Testis (tissue), 3 donors: ENCODE results near the gene PSG6. TPM values are rescaled to one million over a fixed set of nuclear protein-coding genes. Genes with fewer than 3 reads are reported as not detected.
"Not testable (repeated sequence)": the region's sequence is repeated elsewhere in the genome, so short reads cannot be mapped to it uniquely, and the experiment has no call there.

ENCODE experiments used
- DNase-seq: peaks from one replicate; pipeline ENCODE4 v3.0.0-alpha.2; 2019
- H3K27ac ChIP-seq, 2 donors: fragments of 200-600 bp; sonication (generic); one replicate each; pipeline ENCODE4 v1.5.1; 2019
- H3K27me3 ChIP-seq: fragments of 200-600 bp; sonication (generic); one replicate; pipeline ENCODE4 v1.5.1; 2019
- H3K36me3 ChIP-seq: fragments of 200-600 bp; sonication (generic); one replicate; pipeline ENCODE4 v1.5.1; 2017; ENCODE audit warnings: low read depth; ENCODE audit errors: missing control alignments
- H3K4me1 ChIP-seq: fragments of 200-600 bp; sonication (generic); one replicate; pipeline ENCODE4 v1.5.1; 2019
- H3K4me3 ChIP-seq, 2 donors: fragments of 200-600 bp; sonication (generic); one replicate each; pipeline ENCODE4 v1.5.1; 2017 to 2019
- H3K9me3 ChIP-seq: fragments of 200-600 bp; sonication (generic); one replicate; pipeline ENCODE4 v1.5.1; 2017
- POLR2A ChIP-seq: fragments of 450-650 bp; IDR thresholded peaks from one replicate; pipeline ENCODE4 v1.6.1; 2017; ENCODE audit warnings: antibody characterized with exemption, mild to moderate bottlenecking, moderate library complexity
- WGBS, 2 donors: methylation state at CpG; one replicate each; pipeline ENCODE4 v1.1.5; 2018; 5-methylcytosine and 5-hydroxymethylcytosine counted together
- intact Hi-C: fragments of 100-400 bp; cut with DNase I; formaldehyde crosslinking; loops from one replicate; pipeline ENCODE4 v1.15.1; 2023; ENCODE audit warnings: low total_unique reads
- polyA plus RNA-seq: library from polyadenylated mRNA; stranded (reverse); fragments of 350-450 nt; fragmentation: Illumina TruSeq; extraction: RNeasy Lipid Tissue Mini Kit (QIAGEN cat#74804); gene quantifications from one replicate; pipeline ENCODE4 v1.2.3, GENCODE V29; 2014; ENCODE audit warnings: low read depth, low replicate concordance; ENCODE audit not compliant: insufficient read depth
- total RNA-seq, 2 donors: library from RNA; depleted of rRNA; stranded (reverse); fragments of >200 nt; gene quantifications; one replicate each; pipeline ENCODE4 v1.2.3, GENCODE V29; 2016
- TF ChIP-seq, protein P1 (sequence below), 3 experiments: fragments of 450-650 bp in 2 of 3; fragments of 200-600 bp in 1 of 3; sonication (generic) in 1 of 3; IDR thresholded peaks; one replicate each; pipeline ENCODE4 v1.5.1; 2016 to 2019; ENCODE audit warnings: antibody characterized with exemption in 3 of 3, mild to moderate bottlenecking in 2 of 3, moderate library complexity in 1 of 3

The PSG6 gene
- total and polyA plus RNA-seq, 3 donors from 2014 or later, result not detected

DNA sequence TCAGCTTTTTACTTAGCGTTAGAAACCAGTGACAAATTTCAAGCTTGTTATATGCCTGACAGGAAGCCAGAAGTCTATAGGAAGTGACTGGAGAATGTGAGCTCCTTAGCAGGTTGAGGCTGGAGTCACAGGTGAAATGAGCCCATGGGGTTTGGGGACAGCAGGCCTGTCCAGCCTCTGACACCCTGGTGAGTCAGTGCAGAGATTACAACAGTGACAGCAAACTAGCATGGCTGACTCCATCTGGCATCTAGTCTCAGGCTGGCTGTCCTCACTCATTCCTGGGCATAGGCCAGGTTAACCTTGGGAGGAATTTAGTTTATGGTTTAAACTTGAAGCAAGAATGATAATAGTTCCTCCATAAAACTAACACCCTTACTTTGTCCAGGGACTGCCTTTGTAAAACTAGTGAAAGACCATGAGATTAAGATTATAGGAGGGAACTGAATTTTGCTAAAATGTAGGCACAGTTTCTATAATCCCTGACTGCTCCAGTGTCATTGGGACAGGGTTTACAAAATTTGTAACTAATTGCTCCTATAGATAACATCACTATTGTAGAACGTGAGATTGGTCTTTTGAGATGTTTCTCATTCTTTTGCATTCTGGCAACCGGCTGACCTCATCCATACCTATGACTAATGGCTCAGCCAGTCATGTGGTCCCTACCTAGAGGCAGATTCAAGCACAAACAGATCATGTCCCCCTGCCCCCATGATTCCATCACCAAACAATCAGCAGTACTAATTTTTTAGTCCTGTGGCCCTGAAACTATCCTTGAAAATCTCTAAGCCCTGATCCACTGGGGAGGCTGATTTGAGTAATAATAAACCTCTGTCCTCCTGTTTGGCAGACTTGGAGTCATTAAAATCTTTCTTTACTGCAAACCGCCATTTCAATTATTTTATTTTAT is 42.5 kb downstream of the PSG6 start:
- H3K36me3 ChIP-seq, DNase-seq, H3K4me1 ChIP-seq, H3K27me3 ChIP-seq, H3K4me3 ChIP-seq, intact Hi-C loops, H3K27ac ChIP-seq, H3K9me3 ChIP-seq: not testable (repeated sequence)
- 68 to 75% methylated on average over 4 of the region's 4 CpGs for WGBS, 2 donors

DNA sequence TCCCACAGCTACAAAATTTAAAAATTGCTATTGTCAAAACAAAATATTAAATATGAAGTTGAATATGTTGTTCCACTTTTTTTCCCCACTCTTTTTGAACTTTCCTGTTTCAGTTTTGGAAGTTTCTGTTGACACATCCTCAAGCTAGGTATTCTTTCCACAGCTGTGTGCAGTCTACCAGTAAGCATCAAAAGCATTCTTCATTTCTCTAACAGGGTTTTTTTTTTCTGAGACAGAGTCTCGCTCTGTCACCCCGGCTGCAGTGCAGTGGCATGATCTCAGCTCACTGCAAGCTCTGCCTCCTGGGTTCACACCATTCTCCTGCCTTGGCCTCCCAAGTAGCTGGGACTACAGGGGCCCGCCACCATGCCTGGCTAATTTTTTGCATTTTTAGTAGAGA is 43.6 kb downstream of the PSG6 start:
- 59 to 91% methylated on average over 3 of the region's 3 CpGs for WGBS, 2 donors
- H3K36me3 ChIP-seq, H3K27ac ChIP-seq, DNase-seq, H3K4me1 ChIP-seq, intact Hi-C loops, H3K4me3 ChIP-seq, H3K27me3 ChIP-seq, H3K9me3 ChIP-seq: not testable (repeated sequence)

DNA sequence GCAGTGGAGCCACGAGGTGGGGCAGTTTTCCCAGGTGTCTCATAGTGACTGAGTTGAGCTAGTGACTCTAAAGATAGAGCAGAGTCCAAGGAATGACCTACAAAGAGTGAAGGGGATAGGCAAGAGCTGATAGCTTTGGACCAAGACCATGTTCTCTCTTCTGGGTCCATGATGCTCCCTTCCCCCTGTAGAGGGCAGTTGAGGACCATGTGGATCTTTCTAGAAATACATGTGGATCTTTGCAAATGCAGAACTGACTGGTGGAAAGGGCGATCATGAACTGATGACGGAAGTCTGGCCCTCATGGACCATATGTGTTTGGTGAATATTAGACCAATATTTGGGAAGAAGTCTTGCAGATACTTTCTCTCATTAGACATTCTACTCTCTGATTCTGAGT is 45.1 kb downstream of the PSG6 start:
- 60 to 66% methylated on average over 3 of the region's 3 CpGs for WGBS, 2 donors
- DNase-seq, result no peak
- no peak for TF ChIP-seq POLR2A
- TF ChIP-seq, protein P1, sequence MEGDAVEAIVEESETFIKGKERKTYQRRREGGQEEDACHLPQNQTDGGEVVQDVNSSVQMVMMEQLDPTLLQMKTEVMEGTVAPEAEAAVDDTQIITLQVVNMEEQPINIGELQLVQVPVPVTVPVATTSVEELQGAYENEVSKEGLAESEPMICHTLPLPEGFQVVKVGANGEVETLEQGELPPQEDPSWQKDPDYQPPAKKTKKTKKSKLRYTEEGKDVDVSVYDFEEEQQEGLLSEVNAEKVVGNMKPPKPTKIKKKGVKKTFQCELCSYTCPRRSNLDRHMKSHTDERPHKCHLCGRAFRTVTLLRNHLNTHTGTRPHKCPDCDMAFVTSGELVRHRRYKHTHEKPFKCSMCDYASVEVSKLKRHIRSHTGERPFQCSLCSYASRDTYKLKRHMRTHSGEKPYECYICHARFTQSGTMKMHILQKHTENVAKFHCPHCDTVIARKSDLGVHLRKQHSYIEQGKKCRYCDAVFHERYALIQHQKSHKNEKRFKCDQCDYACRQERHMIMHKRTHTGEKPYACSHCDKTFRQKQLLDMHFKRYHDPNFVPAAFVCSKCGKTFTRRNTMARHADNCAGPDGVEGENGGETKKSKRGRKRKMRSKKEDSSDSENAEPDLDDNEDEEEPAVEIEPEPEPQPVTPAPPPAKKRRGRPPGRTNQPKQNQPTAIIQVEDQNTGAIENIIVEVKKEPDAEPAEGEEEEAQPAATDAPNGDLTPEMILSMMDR (IDR thresholded peaks at IDR 0.05), result no peak

DNA sequence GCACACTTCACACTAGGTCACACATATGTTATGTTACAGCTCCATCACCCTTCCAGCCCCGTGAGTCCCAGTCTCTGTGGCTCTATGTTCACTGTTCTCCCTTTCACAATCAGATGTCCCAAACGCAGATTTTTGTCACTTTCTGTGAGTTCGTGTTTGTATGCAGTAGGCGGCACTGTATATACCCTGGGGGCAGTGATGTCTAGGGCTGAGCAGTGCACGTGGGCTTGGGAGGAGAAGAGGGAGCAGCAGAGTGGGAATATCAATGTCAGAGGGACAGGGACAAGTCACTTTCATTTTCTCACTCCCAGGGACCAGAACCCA is 60.2 kb downstream of the PSG6 start:
- Histone ChIP-seq H3K4me1 (no peaks in the 10 kb centered on the region), H3K27me3 (no peaks in the 10 kb centered on the region), H3K27ac (no peak overlapping the region), H3K36me3 (no peaks in the 10 kb centered on the region), H3K4me3 (no peak overlapping the region), H3K9me3 (no peaks in the 10 kb centered on the region)
- WGBS, 2 donors, result 55 to 64% methylated on average over 5 of the region's 5 CpGs
- TF ChIP-seq, protein P1 (IDR thresholded peaks at IDR 0.05), result no peak
- no peak for TF ChIP-seq POLR2A
- intact Hi-C loops, result no loop called here
- no peak for DNase-seq

More for the DNA sequence above, 45.1 kb downstream of the PSG6 start:
- H3K27ac ChIP-seq, result no peak overlapping the region
- H3K27me3 ChIP-seq, result no peaks in the 10 kb centered on the region
- intact Hi-C loops, result no loop called here
- H3K4me3 ChIP-seq, result no peak overlapping the region
- H3K4me1 ChIP-seq, result no peaks in the 10 kb centered on the region
- no peaks in the 10 kb centered on the region for H3K36me3 ChIP-seq
- no peaks in the 10 kb centered on the region for H3K9me3 ChIP-seq

DNA sequence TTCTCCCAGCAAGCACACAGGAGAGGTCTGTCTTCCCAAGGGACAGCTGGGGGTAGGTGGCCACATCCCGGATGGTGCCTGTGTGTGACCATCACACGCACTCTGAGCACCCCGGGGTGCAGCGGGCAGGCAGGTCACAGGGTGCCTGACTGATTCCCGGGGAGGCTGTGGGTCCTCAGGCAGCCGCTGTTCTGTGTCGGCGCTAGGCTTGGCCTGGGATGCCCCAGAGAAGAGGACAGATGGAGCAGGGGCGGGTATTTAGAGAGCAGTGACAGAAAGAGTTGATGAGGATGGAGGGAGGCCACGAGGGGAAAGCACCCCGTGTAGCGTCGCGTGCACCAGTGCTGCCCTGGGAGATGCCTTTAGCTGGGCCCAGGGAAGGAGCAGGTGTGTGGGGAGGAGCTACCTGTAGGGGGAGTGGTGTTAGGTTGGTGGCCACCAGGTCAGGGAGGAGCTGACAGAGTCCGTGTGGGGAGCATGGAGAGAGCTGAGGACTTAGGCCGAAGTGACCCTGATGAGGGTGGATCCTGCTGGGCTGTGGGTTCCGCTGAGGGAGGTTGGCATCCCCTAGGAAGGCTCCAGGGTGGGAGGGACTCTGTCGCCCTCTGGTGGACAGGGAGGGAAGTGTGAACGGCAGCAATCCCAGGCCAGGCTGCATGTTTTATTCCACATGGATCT is 60.7 kb downstream of the PSG6 start:
- H3K27me3 ChIP-seq, H3K36me3 ChIP-seq, intact Hi-C loops, H3K27ac ChIP-seq, H3K9me3 ChIP-seq, H3K4me3 ChIP-seq, H3K4me1 ChIP-seq, DNase-seq: not testable (repeated sequence)
- WGBS, 2 donors, result 59 to 66% methylated on average over 17 to 19 of the region's 19 CpGs
- TF ChIP-seq, protein P1 (IDR thresholded peaks at IDR 0.05), result peak in 1 of 3 experiments; percentile 34

DNA sequence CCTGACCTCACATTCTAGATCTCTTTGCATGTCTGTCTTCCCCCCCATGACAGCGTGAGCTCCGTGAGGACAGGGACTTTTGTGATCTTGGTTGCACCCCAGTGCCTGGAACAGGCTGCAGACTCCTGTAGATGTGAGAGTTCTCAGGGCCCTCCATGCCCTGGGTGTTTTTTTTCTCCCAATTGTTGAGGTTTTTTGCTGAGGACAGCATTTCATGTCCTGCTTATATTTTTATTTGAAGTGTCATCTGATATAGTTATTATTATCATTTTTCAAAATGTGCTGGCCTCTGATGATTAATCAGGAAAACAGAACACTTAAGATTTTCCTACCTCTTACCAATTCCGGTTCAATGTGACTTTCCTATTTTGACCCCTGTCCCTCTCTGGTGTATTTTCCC is 62.9 kb downstream of the PSG6 start:
- H3K4me1 ChIP-seq, H3K9me3 ChIP-seq, intact Hi-C loops, DNase-seq, H3K27me3 ChIP-seq, H3K4me3 ChIP-seq, H3K36me3 ChIP-seq, H3K27ac ChIP-seq: not testable (repeated sequence)
- 69 to 79% methylated on average over 3 of the region's 3 CpGs for WGBS, 2 donors

DNA sequence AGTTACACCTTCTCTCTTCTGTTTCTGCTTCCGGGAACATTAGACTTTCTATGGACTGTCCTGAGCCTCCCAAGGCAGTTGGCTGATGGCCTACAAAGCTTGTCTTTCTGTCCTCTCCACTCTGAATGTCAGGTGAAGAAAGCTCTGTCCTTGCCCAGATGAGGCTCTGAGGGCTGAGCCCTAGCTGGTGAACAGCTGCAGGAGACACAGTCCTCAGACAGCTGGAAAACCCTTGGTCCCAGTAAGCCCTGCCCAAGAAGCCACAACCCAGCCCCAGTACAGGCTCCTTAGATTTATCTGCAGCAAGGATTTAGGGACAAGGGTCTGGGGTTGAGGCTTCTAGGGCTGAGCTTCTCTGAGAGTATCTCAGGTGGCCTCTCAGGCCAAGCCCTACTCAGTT is 64.5 kb downstream of the PSG6 start:
- H3K9me3 ChIP-seq, H3K27me3 ChIP-seq, H3K27ac ChIP-seq, H3K36me3 ChIP-seq, H3K4me1 ChIP-seq, DNase-seq, H3K4me3 ChIP-seq, intact Hi-C loops: not testable (repeated sequence)
- 81 to 83% methylated on average over 1 of the region's 1 CpG for WGBS, 2 donors

DNA sequence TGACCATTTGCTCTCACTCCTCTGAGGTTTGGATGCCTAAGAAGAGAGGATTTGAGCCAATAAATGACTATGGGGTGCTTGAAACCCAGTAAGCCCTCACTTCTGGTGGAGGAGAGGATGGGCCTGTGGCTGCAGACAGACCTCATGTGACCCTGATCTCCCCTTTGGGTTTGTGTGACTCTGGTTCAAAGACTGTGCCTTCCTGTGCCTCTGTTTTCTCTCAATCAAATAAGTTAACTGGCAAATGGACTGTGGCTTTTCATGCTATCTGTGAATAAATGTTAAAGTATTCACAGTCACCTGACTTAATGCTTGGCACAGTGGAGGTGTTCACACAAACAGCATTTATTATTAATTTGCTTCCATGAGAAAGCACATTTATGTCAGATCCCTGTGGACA is 64.9 kb downstream of the PSG6 start:
- H3K36me3 ChIP-seq, intact Hi-C loops, H3K27me3 ChIP-seq, H3K4me3 ChIP-seq, H3K9me3 ChIP-seq, DNase-seq, H3K4me1 ChIP-seq, H3K27ac ChIP-seq: not testable (repeated sequence)
